ENCODE results near the gene CDH2.

The CDH2 gene

DNA sequence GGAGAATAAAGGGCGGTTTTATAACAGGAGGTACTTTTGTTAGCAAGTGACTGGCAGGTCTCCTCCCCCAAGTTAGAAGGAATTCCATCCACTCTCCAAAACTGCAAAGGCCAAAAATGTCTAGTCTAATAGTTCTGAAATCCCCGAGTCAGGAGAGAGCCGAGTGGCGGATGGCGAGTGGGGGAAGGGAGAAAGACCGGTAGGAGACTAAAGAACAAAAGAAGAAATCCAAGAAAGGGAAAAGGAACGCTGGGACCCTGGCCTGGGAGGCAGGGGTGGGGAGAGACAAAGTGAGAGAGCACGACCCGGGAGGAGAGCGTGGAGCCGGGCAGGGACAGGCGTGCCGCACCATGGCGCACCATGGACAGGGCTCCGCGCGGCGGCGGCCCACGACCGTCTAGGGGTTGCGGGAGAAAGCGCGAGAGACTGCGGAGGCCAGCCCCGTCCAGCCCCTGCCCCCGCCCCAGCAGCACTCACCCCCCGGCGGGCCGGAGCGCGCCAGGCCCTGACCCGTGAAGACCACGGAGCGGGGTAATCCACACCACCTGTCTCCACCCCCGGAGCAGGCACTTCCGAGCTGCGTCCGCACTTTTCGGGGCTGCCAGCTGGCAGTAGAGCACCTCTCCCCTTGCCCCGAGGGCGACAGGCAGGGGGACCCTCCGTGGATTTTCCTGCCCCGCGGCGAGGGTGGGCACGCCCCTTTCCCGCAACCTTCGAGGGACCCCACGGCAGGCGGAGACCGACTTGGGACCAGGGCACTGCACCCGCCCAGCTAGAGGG is 1.6 kb downstream of the CDH2 start:
- TF ChIP-seq TAF1 (IDR thresholded peaks at IDR 0.05; ENCODE audit: low read depth, low read length) (no peak), SPI1 (IDR thresholded peaks at IDR 0.05; ENCODE audit: low read depth, low read length) (no peak), PAX5 (IDR thresholded peaks at IDR 0.05; ENCODE audit: insufficient read depth, low read length, severe bottlenecking) (no peak), POLR2AphosphoS5 (IDR thresholded peaks at IDR 0.05; ENCODE audit: low read depth, low read length) (no peak), POLR2A (IDR thresholded peaks at IDR 0.05; ENCODE audit: low read depth, low read length) (no peak), POU2F2 (IDR thresholded peaks at IDR 0.05; ENCODE audit: low read depth, low read length) (no peak)
- FAIRE-seq: no peak
- DNase-seq (ENCODE audit: insufficient read length, low spot score): no peak

DNA sequence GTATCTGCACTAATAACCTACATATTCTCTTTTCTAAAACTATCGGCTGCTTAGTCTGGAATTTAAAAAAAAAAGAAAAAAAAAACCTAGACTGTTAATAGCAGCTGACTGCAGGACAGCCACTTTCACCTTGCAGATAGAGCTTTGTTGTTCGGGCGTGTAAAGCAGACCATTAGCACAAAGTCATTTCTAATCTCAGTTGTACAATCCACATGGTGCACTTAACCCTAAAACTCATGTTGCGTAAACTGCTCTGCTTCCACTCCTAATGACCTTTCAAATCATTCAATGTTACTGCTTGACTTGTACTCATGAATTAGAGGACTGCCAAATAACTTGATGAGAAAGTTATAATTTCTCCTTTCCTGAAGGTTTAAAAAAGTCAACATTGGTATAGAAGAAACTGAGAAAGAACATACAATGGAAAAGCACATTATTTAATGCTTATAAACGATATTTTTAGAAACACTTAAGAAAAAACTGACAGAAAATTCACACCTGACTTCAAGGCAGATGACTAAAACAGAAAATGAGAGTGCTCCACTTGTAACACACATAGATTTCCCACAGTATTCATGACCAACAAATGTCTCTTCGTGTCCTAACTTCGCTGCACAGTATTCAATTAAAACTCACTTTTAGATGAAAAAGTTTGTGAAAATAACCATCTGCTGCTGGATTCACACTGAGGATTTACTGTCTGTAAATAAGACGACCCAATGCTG is 2.6 kb downstream of the CDH2 start:
- DNase-seq (ENCODE audit: insufficient read length, low spot score) (no peak), FAIRE-seq (no peak)
- TF ChIP-seq POLR2A (IDR thresholded peaks at IDR 0.05; ENCODE audit: low read depth, low read length) (no peak), POLR2AphosphoS5 (IDR thresholded peaks at IDR 0.05; ENCODE audit: low read depth, low read length) (no peak), POU2F2 (IDR thresholded peaks at IDR 0.05; ENCODE audit: low read depth, low read length) (no peak)

DNA sequence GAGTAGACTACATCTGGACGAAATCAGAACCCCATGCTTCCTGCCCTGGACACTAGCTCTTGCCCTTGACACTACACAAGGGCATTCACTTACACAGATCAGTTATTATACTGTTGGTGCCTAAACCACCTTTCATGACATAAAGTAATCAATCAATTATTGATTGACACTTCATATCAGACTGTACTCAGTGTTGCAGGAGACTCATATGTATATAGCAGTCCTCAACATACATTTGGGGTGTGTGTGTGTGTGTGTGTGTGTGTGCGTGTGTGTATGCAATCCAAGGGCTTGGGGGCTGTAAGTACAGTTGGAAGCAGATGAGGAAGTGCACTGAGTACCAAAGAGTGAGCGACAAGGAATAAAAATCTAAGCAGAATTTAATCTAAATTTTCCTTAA is 5.1 kb downstream of the CDH2 start:
- FAIRE-seq (no peak), DNase-seq (ENCODE audit: insufficient read length, low spot score) (no peak)

DNA sequence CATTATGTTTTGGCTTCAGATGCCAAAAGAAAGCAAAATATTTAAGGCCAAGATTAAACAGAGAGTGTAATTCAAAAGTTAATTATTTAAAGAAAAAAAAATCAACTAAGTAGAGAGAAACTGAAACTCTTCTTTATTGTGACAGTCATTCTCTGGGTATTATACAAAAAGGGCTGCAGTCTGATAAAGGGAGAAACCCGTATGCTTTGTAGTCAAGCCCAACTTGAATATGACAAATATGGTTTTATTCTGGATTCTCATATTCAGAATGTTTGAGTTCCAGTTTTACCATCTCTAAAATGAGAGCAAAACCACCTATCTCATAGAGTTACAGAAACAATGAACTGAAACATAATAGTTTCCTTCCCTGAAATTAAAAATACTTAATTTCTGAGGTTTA is 8.2 kb downstream of the CDH2 start:
- DNase-seq (ENCODE audit: insufficient read length, low spot score): no peak

More for the DNA sequence above, 5.1 kb downstream of the CDH2 start:
- TF ChIP-seq POU2F2 (IDR thresholded peaks at IDR 0.05; ENCODE audit: low read depth, low read length) (no peak), SPI1 (IDR thresholded peaks at IDR 0.05; ENCODE audit: low read depth, low read length) (no peak), POLR2A (IDR thresholded peaks at IDR 0.05; ENCODE audit: low read depth, low read length) (no peak), PAX5 (IDR thresholded peaks at IDR 0.05; ENCODE audit: insufficient read depth, low read length, severe bottlenecking) (no peak), TAF1 (IDR thresholded peaks at IDR 0.05; ENCODE audit: low read depth, low read length) (no peak), POLR2AphosphoS5 (IDR thresholded peaks at IDR 0.05; ENCODE audit: low read depth, low read length) (no peak)

DNA sequence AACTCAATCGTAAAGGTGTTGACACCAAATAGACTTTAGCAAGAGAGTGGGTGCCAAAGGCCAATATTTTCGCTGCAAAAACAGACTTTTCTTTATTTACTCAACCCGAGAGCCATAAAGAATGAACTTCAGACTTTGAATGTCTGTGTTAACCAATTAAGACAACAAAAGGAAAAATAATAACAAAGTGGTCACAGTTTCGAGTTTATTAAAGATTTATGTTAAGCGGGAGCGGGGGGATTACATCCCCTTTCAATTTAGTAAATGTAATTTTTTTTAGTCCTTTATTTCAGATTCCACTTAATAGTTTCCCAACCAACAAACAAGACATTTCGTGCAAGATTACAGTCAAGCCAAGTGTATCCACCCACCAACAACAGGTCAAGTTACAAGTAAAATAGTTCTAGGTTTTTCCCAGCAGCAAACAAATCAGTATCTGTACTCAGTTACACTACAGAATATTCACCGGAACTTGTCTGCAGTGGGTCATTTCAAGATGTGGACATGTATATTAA is 9.0 kb downstream of the CDH2 start:
- TF ChIP-seq POLR2A (IDR thresholded peaks at IDR 0.05; ENCODE audit: low read depth, low read length) (no peak), PAX5 (IDR thresholded peaks at IDR 0.05; ENCODE audit: insufficient read depth, low read length, severe bottlenecking) (no peak), TAF1 (IDR thresholded peaks at IDR 0.05; ENCODE audit: low read depth, low read length) (no peak), SPI1 (IDR thresholded peaks at IDR 0.05; ENCODE audit: low read depth, low read length) (no peak), POU2F2 (IDR thresholded peaks at IDR 0.05; ENCODE audit: low read depth, low read length) (no peak), POLR2AphosphoS5 (IDR thresholded peaks at IDR 0.05; ENCODE audit: low read depth, low read length) (no peak)
- FAIRE-seq (no peak), DNase-seq (ENCODE audit: insufficient read length, low spot score) (no peak)

More for the DNA sequence above, 8.2 kb downstream of the CDH2 start:
- TF ChIP-seq POLR2A (IDR thresholded peaks at IDR 0.05; ENCODE audit: low read depth, low read length): no peak
- TF ChIP-seq POU2F2 (IDR thresholded peaks at IDR 0.05; ENCODE audit: low read depth, low read length): no peak
- TF ChIP-seq POLR2AphosphoS5 (IDR thresholded peaks at IDR 0.05; ENCODE audit: low read depth, low read length): no peak
- no peak for TF ChIP-seq TAF1 (IDR thresholded peaks at IDR 0.05; ENCODE audit: low read depth, low read length)
- no peak for TF ChIP-seq PAX5 (IDR thresholded peaks at IDR 0.05; ENCODE audit: insufficient read depth, low read length, severe bottlenecking)
- no peak for TF ChIP-seq SPI1 (IDR thresholded peaks at IDR 0.05; ENCODE audit: low read depth, low read length)
- FAIRE-seq: no peak

DNA sequence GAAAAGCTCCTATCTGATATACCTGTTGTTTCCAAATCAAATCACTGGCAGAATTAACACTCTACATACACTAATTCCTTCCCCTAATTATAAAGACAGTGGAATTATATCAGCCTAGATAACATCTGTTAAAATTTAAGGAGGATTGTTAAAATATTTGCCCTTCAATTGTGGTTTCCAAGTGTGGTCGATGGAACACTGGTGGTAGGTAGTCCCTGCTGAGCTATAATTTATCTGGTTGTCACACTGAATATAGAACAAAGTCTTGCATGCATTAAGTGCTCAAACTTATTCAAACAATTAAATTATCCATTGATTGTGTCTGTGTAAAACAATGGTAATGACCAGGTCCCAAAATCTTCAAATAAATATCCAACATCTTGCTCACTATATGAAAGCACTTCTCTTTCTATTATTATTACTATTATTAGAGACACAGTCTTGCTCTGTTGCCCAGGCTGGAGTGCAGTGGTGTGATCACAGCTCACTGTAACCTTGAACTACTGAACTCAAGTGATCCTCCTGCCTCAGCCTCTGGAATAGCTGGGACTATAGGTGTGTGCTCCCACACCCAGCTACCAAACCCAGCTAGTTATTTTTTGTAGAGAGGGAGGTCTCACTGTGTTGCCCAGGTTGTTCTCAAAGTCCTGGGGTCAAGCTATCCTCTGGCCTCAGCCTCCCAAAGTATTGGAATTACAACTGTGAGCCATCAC is 12.0 kb downstream of the CDH2 start:
- TF ChIP-seq POLR2A (IDR thresholded peaks at IDR 0.05; ENCODE audit: low read depth, low read length): no peak
- no peak for TF ChIP-seq PAX5 (IDR thresholded peaks at IDR 0.05; ENCODE audit: insufficient read depth, low read length, severe bottlenecking)
- TF ChIP-seq TAF1 (IDR thresholded peaks at IDR 0.05; ENCODE audit: low read depth, low read length): no peak
- no peak for TF ChIP-seq SPI1 (IDR thresholded peaks at IDR 0.05; ENCODE audit: low read depth, low read length)
- no peak for TF ChIP-seq POU2F2 (IDR thresholded peaks at IDR 0.05; ENCODE audit: low read depth, low read length)
- no peak for DNase-seq (ENCODE audit: insufficient read length, low spot score)
- FAIRE-seq: no peak

DNA sequence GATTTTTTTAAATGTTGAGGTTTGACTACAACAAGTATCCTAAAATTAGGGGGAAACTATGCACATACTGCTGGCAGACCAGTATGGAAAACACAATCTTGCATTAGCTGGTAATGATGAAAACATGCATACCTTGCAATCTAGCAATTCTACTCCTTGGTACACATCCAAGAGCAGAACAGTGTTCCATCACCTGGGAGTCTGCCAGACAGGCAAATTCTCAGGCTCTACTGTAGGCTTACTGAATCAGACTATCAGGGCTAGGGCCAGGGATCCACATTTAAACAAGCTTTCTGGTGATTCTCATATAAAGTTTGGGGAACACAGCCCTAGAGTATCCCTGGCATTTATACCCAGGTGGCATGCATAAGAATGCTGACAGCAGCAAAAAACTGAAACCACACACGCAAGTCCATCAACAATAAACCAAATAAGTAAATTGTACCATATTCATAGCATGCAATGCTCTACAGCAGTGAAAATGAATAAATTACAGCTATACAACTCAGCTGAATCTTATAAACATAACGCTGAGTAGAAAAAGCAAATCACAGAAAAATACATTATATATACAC is 13.6 kb downstream of the CDH2 start:
- no peak for DNase-seq (ENCODE audit: insufficient read length, low spot score)
- no peak for FAIRE-seq
- no peak for TF ChIP-seq POU2F2 (IDR thresholded peaks at IDR 0.05; ENCODE audit: low read depth, low read length)
- TF ChIP-seq SPI1 (IDR thresholded peaks at IDR 0.05; ENCODE audit: low read depth, low read length): no peak

DNA sequence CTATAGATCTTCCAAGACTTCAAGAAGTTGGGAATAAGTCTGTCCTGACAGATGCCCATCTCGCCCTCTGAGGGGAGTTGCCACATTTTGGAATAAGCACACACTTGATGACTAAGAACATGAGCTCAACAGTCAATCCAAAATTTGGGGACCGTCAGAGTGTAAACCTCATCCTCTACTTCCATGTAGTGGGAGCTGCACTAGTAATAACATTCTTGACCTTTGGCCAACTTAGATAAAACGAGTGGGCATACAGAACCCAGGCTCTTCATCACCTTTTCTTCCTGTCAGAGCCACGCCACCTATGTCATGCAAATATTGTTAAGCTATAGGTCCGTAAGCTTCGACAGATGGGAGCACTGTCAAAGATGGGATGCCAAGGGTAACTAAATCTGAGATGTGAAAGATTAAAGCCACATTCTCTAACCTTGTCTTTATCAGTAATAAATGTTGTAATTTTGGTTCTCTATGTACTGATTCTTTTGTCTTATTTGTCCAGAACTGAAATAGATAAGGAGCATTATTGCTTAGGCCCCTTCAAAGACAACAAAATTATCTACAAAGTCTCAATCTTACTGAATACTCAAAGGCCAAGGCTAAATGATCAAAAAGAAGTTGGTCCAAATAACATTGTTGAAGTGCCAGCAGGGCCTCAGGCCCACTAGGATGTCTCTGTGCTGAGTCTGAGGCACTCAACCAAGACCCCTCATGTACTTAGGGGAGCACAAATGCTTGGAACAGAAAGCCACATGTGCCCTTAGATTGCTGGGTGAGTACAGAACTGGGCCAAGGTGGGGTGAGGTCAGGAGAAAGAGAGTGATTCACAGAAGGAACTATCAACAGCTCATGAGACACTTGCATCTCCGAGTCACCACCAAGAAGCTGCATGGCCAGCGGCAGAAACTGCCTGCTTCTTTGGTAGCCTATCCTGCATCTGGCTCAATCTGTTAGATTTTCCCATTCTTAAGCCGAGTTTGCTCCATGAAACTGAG is 15.0 kb downstream of the CDH2 start:
- no peak for FAIRE-seq
- no peak for DNase-seq (ENCODE audit: insufficient read length, low spot score)
- TF ChIP-seq POU2F2 (IDR thresholded peaks at IDR 0.05; ENCODE audit: low read depth, low read length) (no peak), TAF1 (IDR thresholded peaks at IDR 0.05; ENCODE audit: low read depth, low read length) (no peak), PAX5 (IDR thresholded peaks at IDR 0.05; ENCODE audit: insufficient read depth, low read length, severe bottlenecking) (no peak), POLR2A (IDR thresholded peaks at IDR 0.05; ENCODE audit: low read depth, low read length) (no peak), POLR2AphosphoS5 (IDR thresholded peaks at IDR 0.05; ENCODE audit: low read depth, low read length) (no peak), SPI1 (IDR thresholded peaks at IDR 0.05; ENCODE audit: low read depth, low read length) (no peak)

All from GM12891 (cell line).